Naive thymus-derived CD4-positive, alpha-beta T cell (primary cell): Measurements from ENCODE around the gene RHBDF1. TPM values are rescaled to one million over a fixed set of nuclear protein-coding genes. Genes with fewer than 3 reads are reported as not detected.

ENCODE experiments used
- ATAC-seq: fragments of 150-1000 bp; cut with Tn5 transposase; 2 replicates; pipeline ENCODE4 v1.10.0; 2021; ENCODE audit warnings: mild to moderate bottlenecking, moderate library complexity
- CTCF ChIA-PET: fragments of 350-600 bp; sonication (Branson Sonifier 250); formaldehyde crosslinking; loops from one replicate; lab custom pipeline; 2021; ENCODE audit warnings: antibody characterized with exemption; lab: Charles Lee
- POLR2A ChIA-PET: fragments of 350-600 bp; sonication (Branson Sonifier 250); formaldehyde crosslinking; loops from one replicate; lab custom pipeline; 2021; ENCODE audit warnings: antibody characterized with exemption, inconsistent platforms; lab: Charles Lee
- DNase-seq, 9 donors: peaks; one replicate each; pipeline versions ENCODE4 v3.0.0 to v3.0.0-alpha.2; 2020 to 2022; ENCODE audit warnings: mixed read lengths in 1 of 9
- H3K27ac ChIP-seq: one replicate; pipeline ENCODE4 v1.7.0; 2013; ENCODE audit warnings: mild to moderate bottlenecking, low read depth, low read length, moderate library complexity
- H3K27me3 ChIP-seq, 2 donors: one replicate each; pipeline ENCODE4 v1.7.0; 2013; ENCODE audit warnings: low read length in 2 of 2, mild to moderate bottlenecking in 2 of 2, moderate library complexity in 2 of 2; ENCODE audit not compliant: control insufficient read depth in 2 of 2, insufficient read depth in 2 of 2
- H3K36me3 ChIP-seq, 3 experiments: 1 replicate in 2 of 3; 2 replicates in 1 of 3; pipeline ENCODE4 v1.7.0; 2013; ENCODE audit warnings: low read length in 3 of 3, mild to moderate bottlenecking in 3 of 3, moderate library complexity in 1 of 3; ENCODE audit not compliant: insufficient read depth in 3 of 3, control insufficient read depth in 2 of 3
- H3K4me1 ChIP-seq, 2 donors: one replicate each; pipeline ENCODE4 v1.7.0; 2013; ENCODE audit warnings: low read length in 2 of 2, mild to moderate bottlenecking in 2 of 2, moderate library complexity in 1 of 2; ENCODE audit not compliant: control insufficient read depth in 2 of 2, insufficient read depth in 2 of 2
- H3K4me3 ChIP-seq: 2 replicates; pipeline ENCODE4 v1.7.0; 2013; ENCODE audit warnings: mild to moderate bottlenecking, low read length
- H3K9me3 ChIP-seq, 3 experiments: 1 replicate in 2 of 3; 2 replicates in 1 of 3; pipeline ENCODE4 v1.7.0; 2013; ENCODE audit warnings: low read length in 3 of 3; ENCODE audit not compliant: control insufficient read depth in 2 of 3
- H3K27ac Mint-ChIP-seq, 9 donors: one replicate each; pipeline ENCODE4 v1.8.0; 2020 to 2022; ENCODE audit warnings: mixed read lengths in 9 of 9, mild to moderate bottlenecking in 8 of 9, moderate library complexity in 5 of 9, inconsistent platforms in 2 of 9
- H3K27me3 Mint-ChIP-seq, 5 donors: one replicate each; pipeline ENCODE4 v1.8.0; 2021 to 2022; ENCODE audit warnings: mixed read lengths in 5 of 5, mild to moderate bottlenecking in 1 of 5
- H3K36me3 Mint-ChIP-seq, 5 donors: one replicate each; pipeline ENCODE4 v1.8.0; 2020 to 2022; ENCODE audit warnings: mixed read lengths in 5 of 5, mild to moderate bottlenecking in 3 of 5, inconsistent platforms in 1 of 5
- H3K4me1 Mint-ChIP-seq, 7 donors: one replicate each; pipeline ENCODE4 v1.8.0; 2020 to 2022; ENCODE audit warnings: mixed read lengths in 7 of 7, mild to moderate bottlenecking in 3 of 7, inconsistent platforms in 1 of 7
- H3K4me3 Mint-ChIP-seq, 10 donors: one replicate each; pipeline ENCODE4 v1.8.0; 2020 to 2022; ENCODE audit warnings: mild to moderate bottlenecking in 10 of 10, mixed read lengths in 10 of 10, moderate library complexity in 6 of 10, inconsistent platforms in 2 of 10
- H3K9me3 Mint-ChIP-seq, 11 donors: one replicate each; pipeline ENCODE4 v1.8.0; 2020 to 2022; ENCODE audit warnings: mixed read lengths in 11 of 11, mild to moderate bottlenecking in 4 of 11, inconsistent platforms in 1 of 11, moderate library complexity in 1 of 11
- intact Hi-C, 2 donors: fragments of 100-400 bp; cut with micrococcal nuclease; formaldehyde crosslinking; loops; one replicate each; pipeline ENCODE4 v1.15.1; 2023
- polyA plus RNA-seq, 2 donors: library from polyadenylated mRNA; unstranded; fragments of 300-500 nt; fragmentation: Illumina TruSeq; gene quantifications; one replicate each; pipeline ENCODE4 v1.2.3, GENCODE V29; 2021
- total RNA-seq, 6 experiments: library from RNA in 5 of 6; stranded (reverse) in 5 of 6; gene quantifications; 1 replicate in 5 of 6; 2 replicates in 1 of 6; pipeline ENCODE4 v1.2.3 and lab custom pipeline; 2021 to 2026

Gene RHBDF1
- total RNA-seq: 1 to 10 TPM in 1 of 5 experiments, under 1 TPM in 1, not detected in 3; 0.66 to 1.6 TPM
- not detected for polyA plus RNA-seq
- not detected for total RNA-seq (lab: John Stamatoyannopoulos, UW)

GRCh38 chr16:72561-73548 is at the start of gene RHBDF1:
TSS of gene RHBDF1 (minus strand) at chr16:72631. CDS start at chr16:65015, 7,616 bp downstream.
- peak; percentile 34 for ATAC-seq
- H3K4me3 ChIP-seq: no peak within 1 kb of the TSS
- peaks cover 12 to 23% (median 18%) of the 10 kb centered on the region in 7 donors for H3K4me1 Mint-ChIP-seq
- no peaks in the 10 kb centered on the region for H3K36me3 ChIP-seq
- CTCF ChIA-PET: no interaction called here
- DNase-seq: peak in 1 of 9 donors; percentile 52
- H3K27me3 ChIP-seq: no peaks in the 10 kb centered on the region
- peaks cover 12 to 14% of the 10 kb centered on the region in 2 donors for H3K4me1 ChIP-seq
- peaks cover 0 to 4% (median 0%) of the 10 kb centered on the region in 5 donors for H3K36me3 Mint-ChIP-seq
- intact Hi-C loops: no loop called here
- H3K4me3 Mint-ChIP-seq: peak within 1 kb of the TSS; percentile 6 to 86 (median 58)
- peaks cover 14 to 50% (median 29%) of the 10 kb centered on the region in 5 donors for H3K27me3 Mint-ChIP-seq
- POLR2A ChIA-PET: interaction anchor here (1.1 kb wide), 1 partner anchor 21 kb away, joined by 3 read pairs; no protein-coding TSS in a partner anchor
- H3K9me3 Mint-ChIP-seq: no peaks in the 10 kb centered on the region
- H3K9me3 ChIP-seq: no peaks in the 10 kb centered on the region
- no peak within 1 kb of the TSS for H3K27ac Mint-ChIP-seq
- no peak within 1 kb of the TSS for H3K27ac ChIP-seq

- Histone ChIP-seq H3K27me3 (no peaks in the 10 kb centered on the region), H3K27ac (no peak overlapping the region), H3K36me3 (peaks cover 0 to 32% (median 4%) of the 10 kb centered on the region in 3 experiments), H3K9me3 (no peaks in the 10 kb centered on the region), H3K4me3 (no peak overlapping the region), H3K4me1 (peaks cover 3 to 11% of the 10 kb centered on the region in 2 donors)
- ATAC-seq (no peak), DNase-seq (no peak)
- peaks cover 0 to 12% (median 2%) of the 10 kb centered on the region in 5 donors for H3K36me3 Mint-ChIP-seq
- H3K27me3 Mint-ChIP-seq: no peaks in the 10 kb centered on the region
- H3K4me1 Mint-ChIP-seq: peaks cover 0 to 14% (median 0%) of the 10 kb centered on the region in 7 donors
- CTCF ChIA-PET: no interaction called here
- no peak overlapping the region for H3K4me3 Mint-ChIP-seq
- H3K9me3 Mint-ChIP-seq: no peaks in the 10 kb centered on the region
- peak overlapping the region in 1 of 9 donors; percentile 11 for H3K27ac Mint-ChIP-seq
- intact Hi-C loops: no loop called here
- POLR2A ChIA-PET: interaction anchor here (0.9 kb wide), 1 partner anchor 21 kb away, joined by 3 read pairs; no protein-coding TSS in a partner anchor
Measured at GRCh38 chr16:120756-121155, 48.3 kb upstream of the RHBDF1 start.

- H3K27me3 ChIP-seq: no peaks in the 10 kb centered on the region
- H3K27ac ChIP-seq: no peak overlapping the region
- Mint-ChIP-seq H3K27ac (no peak overlapping the region), H3K27me3 (no peaks in the 10 kb centered on the region), H3K4me3 (no peak overlapping the region), H3K9me3 (no peaks in the 10 kb centered on the region), H3K4me1 (peaks cover 0 to 9% (median 0%) of the 10 kb centered on the region in 7 donors), H3K36me3 (peaks cover 0 to 16% (median 2%) of the 10 kb centered on the region in 5 donors)
- no peak for DNase-seq
- CTCF ChIA-PET: no interaction called here
- no peaks in the 10 kb centered on the region for H3K9me3 ChIP-seq
- peaks cover 3 to 11% of the 10 kb centered on the region in 2 donors for H3K4me1 ChIP-seq
- ATAC-seq: no peak
- intact Hi-C loops: loop anchor here in 1 of 2 donors (5.0 kb wide), 1 partner anchor 187 kb away; no protein-coding TSS in a partner anchor
- POLR2A ChIA-PET: interaction anchor here (0.9 kb wide), 1 partner anchor 22 kb away, joined by 3 read pairs; no protein-coding TSS in a partner anchor
- peaks cover 0 to 28% (median 6%) of the 10 kb centered on the region in 3 experiments for H3K36me3 ChIP-seq
- H3K4me3 ChIP-seq: no peak overlapping the region
Measured at GRCh38 chr16:119835-120491, 47.5 kb upstream of the RHBDF1 start.

GRCh38 chr16:119295-119694 is 46.9 kb upstream of the RHBDF1 start:
- Histone ChIP-seq H3K36me3 (peaks cover 0 to 30% (median 6%) of the 10 kb centered on the region in 3 experiments), H3K27ac (no peak overlapping the region), H3K9me3 (no peaks in the 10 kb centered on the region), H3K27me3 (no peaks in the 10 kb centered on the region), H3K4me1 (peaks cover 3 to 8% of the 10 kb centered on the region in 2 donors), H3K4me3 (no peak overlapping the region)
- Mint-ChIP-seq H3K27ac (no peak overlapping the region), H3K27me3 (no peaks in the 10 kb centered on the region), H3K36me3 (peaks cover 2 to 19% (median 3%) of the 10 kb centered on the region in 5 donors), H3K4me3 (no peak overlapping the region), H3K9me3 (no peaks in the 10 kb centered on the region), H3K4me1 (peaks cover 0 to 9% (median 0%) of the 10 kb centered on the region in 7 donors)
- intact Hi-C loops: loop anchor here in 1 of 2 donors (5.0 kb wide), 1 partner anchor 188 kb away; no protein-coding TSS in a partner anchor
- CTCF ChIA-PET: interaction anchor here (2.9 kb wide), 1 partner anchor 12 kb away, joined by 15 read pairs; no protein-coding TSS in a partner anchor
- ATAC-seq (no peak), DNase-seq (no peak)
- POLR2A ChIA-PET: no interaction called here

GRCh38 chr16:118857-119256 is 46.4 kb upstream of the RHBDF1 start:
- ATAC-seq (no peak), DNase-seq (no peak)
- Mint-ChIP-seq H3K4me3 (no peak overlapping the region), H3K4me1 (peaks cover 0 to 9% (median 2%) of the 10 kb centered on the region in 7 donors), H3K9me3 (no peaks in the 10 kb centered on the region), H3K36me3 (peaks cover 2 to 18% (median 6%) of the 10 kb centered on the region in 5 donors), H3K27ac (no peak overlapping the region), H3K27me3 (no peaks in the 10 kb centered on the region)
- Histone ChIP-seq H3K27ac (no peak overlapping the region), H3K4me1 (peaks cover 3 to 5% of the 10 kb centered on the region in 2 donors), H3K27me3 (no peaks in the 10 kb centered on the region), H3K4me3 (no peak overlapping the region), H3K9me3 (no peaks in the 10 kb centered on the region), H3K36me3 (peaks cover 0 to 34% (median 6%) of the 10 kb centered on the region in 3 experiments)
- intact Hi-C loops: loop anchor here in 1 of 2 donors (1.0 to 5.0 kb wide), 2 partner anchors 188 to 243 kb away; no protein-coding TSS in a partner anchor
- POLR2A ChIA-PET: interaction anchor here (2.7 kb wide), 1 partner anchor 243 kb away, joined by 8 read pairs; no protein-coding TSS in a partner anchor
- CTCF ChIA-PET: interaction anchor here (0.6 to 2.9 kb wide), 3 partner anchors 12 to 243 kb away, joined by 3 to 18 read pairs (median 15); no protein-coding TSS in a partner anchor
